HepG2 (cell line): ENCODE results near the gene RGS19. TPM values are rescaled to one million over a fixed set of nuclear protein-coding genes. Genes with fewer than 3 reads are reported as not detected.

ENCODE experiments used
- ATAC-seq: fragments of 200-7000 bp; cut with Tn5 transposase; 3 replicates; pipeline ENCODE4 v1.9.1; 2020; ENCODE audit warnings: mild to moderate bottlenecking, moderate library complexity
- BruUV-seq: library from RNA; stranded (reverse); fragments of 400-500 nt; replicated peaks from 2 replicates; lab custom pipeline; 2021; lab: Mats Ljungman, UMichigan
- CTCF ChIA-PET: fragments of 300-600 bp; formaldehyde crosslinking; extraction: SDS; loops from one replicate; lab custom pipeline; 2021; ENCODE audit warnings: low total read pairs, inconsistent platforms, low intra/inter-chr PET ratio; lab: Yijun Ruan, JAX
- POLR2A ChIA-PET: fragments of 350-600 bp; sonication (Branson Sonifier 250); formaldehyde crosslinking; loops from one replicate; lab custom pipeline; 2020; ENCODE audit warnings: antibody characterized with exemption, inconsistent platforms; lab: Yijun Ruan, JAX
- DNase-seq: peaks from one replicate; pipeline ENCODE4 v3.0.0-alpha.2; 2015; ENCODE audit warnings: low spot score
- FAIRE-seq: peaks from 3 replicates; lab custom pipeline; 2011; peaks lifted over from hg19 to GRCh38; lab: Jason Lieb, UNC
- H2AFZ ChIP-seq: one replicate; pipeline ENCODE4 v1.6.1; 2011; ENCODE audit warnings: low read length, inconsistent platforms
- H3K27ac ChIP-seq: fragments of 300-600 bp; 3 replicates; pipeline ENCODE4 v1.8.0; 2011; ENCODE audit warnings: mixed run types, mild to moderate bottlenecking, mixed read lengths, low read length, inconsistent platforms; ENCODE audit not compliant: insufficient read depth; ENCODE audit errors: extremely low read length
- H3K27me3 ChIP-seq, 2 experiments: fragments of 200-600 bp in 1 of 2; 2 replicates in 1 of 2; 3 replicates in 1 of 2; pipeline versions ENCODE4 v1.6.0 to v1.8.0; 2011; ENCODE audit warnings: low read length in 2 of 2, mild to moderate bottlenecking in 2 of 2, moderate library complexity in 2 of 2, inconsistent platforms in 1 of 2; ENCODE audit not compliant: insufficient read depth in 2 of 2, control insufficient read depth in 1 of 2
- H3K36me3 ChIP-seq, 2 experiments: fragments of 200-600 bp in 1 of 2; replicated peaks in 1 of 2; 2 replicates in 1 of 2; 3 replicates in 1 of 2; pipeline versions ENCODE4 v1.5.1 to v1.8.0; 2011; ENCODE audit warnings: low read length in 2 of 2, inconsistent platforms in 1 of 2; ENCODE audit not compliant: insufficient read depth in 2 of 2, control insufficient read depth in 1 of 2
- H3K4me1 ChIP-seq: 2 replicates; pipeline ENCODE4 v1.5.1; 2012; ENCODE audit warnings: low read length, inconsistent platforms; ENCODE audit not compliant: insufficient read depth
- H3K4me2 ChIP-seq: 2 replicates; pipeline ENCODE4 v1.6.0; 2011; ENCODE audit warnings: low read depth, low read length, inconsistent platforms
- H3K4me3 ChIP-seq, 3 experiments: fragments of 200-600 bp in 1 of 3; sonication (generic), shearing (Covaris generic) in 1 of 3; replicated peaks in 1 of 3; 2 replicates each; pipeline ENCODE4 v1.5.1; 2011 to 2016; ENCODE audit warnings: low read length in 3 of 3, inconsistent platforms in 2 of 3, low read depth in 2 of 3, mild to moderate bottlenecking in 2 of 3, control low read depth in 1 of 3, mixed read lengths in 1 of 3; ENCODE audit not compliant: insufficient read depth in 1 of 3
- H3K79me2 ChIP-seq: one replicate; pipeline ENCODE4 v1.6.1; 2011; ENCODE audit warnings: low read length, inconsistent platforms; ENCODE audit not compliant: insufficient read depth
- H3K9ac ChIP-seq: 2 replicates; pipeline ENCODE4 v1.6.0; 2011; ENCODE audit warnings: mild to moderate bottlenecking, low read depth, low read length, inconsistent platforms; ENCODE audit not compliant: insufficient read depth
- H3K9me3 ChIP-seq: 2 replicates; pipeline ENCODE4 v1.5.1; 2012; ENCODE audit warnings: mild to moderate bottlenecking, low read length
- H4K20me1 ChIP-seq: 2 replicates; pipeline ENCODE4 v1.6.0; 2011; ENCODE audit warnings: inconsistent platforms, mild to moderate bottlenecking, low read length, moderate library complexity; ENCODE audit not compliant: insufficient read depth
- ARID2 ChIP-seq: sonication (generic); formaldehyde crosslinking; IDR thresholded peaks from 2 replicates; pipeline ENCODE4 v1.8.1; 2022; ENCODE audit warnings: mild to moderate bottlenecking, missing genetic modification reagents, borderline replicate concordance
- BCL6 ChIP-seq: IDR thresholded peaks from 2 replicates; pipeline ENCODE4 v1.6.1; 2016; ENCODE audit warnings: missing genetic modification reagents, missing compliant biosample characterization
- BRF2 ChIP-seq: sonication (generic); formaldehyde crosslinking; IDR thresholded peaks from 2 replicates; pipeline ENCODE4 v1.8.1; 2022; ENCODE audit warnings: mild to moderate bottlenecking, missing genetic modification reagents
- CEBPB ChIP-seq: IDR thresholded peaks from 2 replicates; pipeline ENCODE4 v1.6.1; 2011; ENCODE audit warnings: low read depth, low read length, improper control_type of control experiment, borderline replicate concordance
- CENPT ChIP-seq: sonication (generic); formaldehyde crosslinking; IDR thresholded peaks from 2 replicates; pipeline ENCODE4 v1.8.0; 2022; ENCODE audit warnings: low read depth, mild to moderate bottlenecking, moderate library complexity, missing genetic modification reagents
- EED ChIP-seq: sonication (generic); formaldehyde crosslinking; IDR thresholded peaks from 2 replicates; pipeline ENCODE4 v1.5.0; 2020; ENCODE audit warnings: mild to moderate bottlenecking, missing genetic modification reagents
- NBN ChIP-seq: fragments of 450-650 bp; conservative IDR thresholded peaks from 2 replicates; pipeline ENCODE4 v1.6.1; 2017
- SRSF9 ChIP-seq: fragments of 200-400 bp; formaldehyde crosslinking; IDR thresholded peaks from 2 replicates; pipeline ENCODE4 v1.6.1; 2018; ENCODE audit warnings: borderline replicate concordance, mild to moderate bottlenecking, low read depth, low read length; ENCODE audit not compliant: insufficient read depth, poor library complexity, severe bottlenecking
- ZBTB8A ChIP-seq: sonication (generic); formaldehyde crosslinking; IDR thresholded peaks from 2 replicates; pipeline ENCODE4 v1.4.0; 2020; ENCODE audit warnings: mild to moderate bottlenecking, low read depth, missing genetic modification reagents, borderline replicate concordance
- ZNF136 ChIP-seq: sonication (generic); formaldehyde crosslinking; IDR thresholded peaks from 2 replicates; pipeline ENCODE4 v1.8.1; 2022; ENCODE audit warnings: low read depth, mild to moderate bottlenecking, moderate library complexity, missing genetic modification reagents
- ZNF33B ChIP-seq: sonication (generic); formaldehyde crosslinking; IDR thresholded peaks from 2 replicates; pipeline ENCODE4 v1.5.1; 2020; ENCODE audit warnings: mild to moderate bottlenecking, missing genetic modification reagents
- ZNF543 ChIP-seq: sonication (generic); formaldehyde crosslinking; IDR thresholded peaks from 2 replicates; pipeline ENCODE4 v1.4.0; 2020; ENCODE audit warnings: mild to moderate bottlenecking, missing genetic modification reagents
- ZNF772 ChIP-seq: sonication (generic); formaldehyde crosslinking; IDR thresholded peaks from 2 replicates; pipeline ENCODE4 v1.5.0; 2020; ENCODE audit warnings: mild to moderate bottlenecking, missing genetic modification reagents
- ZZZ3 ChIP-seq: sonication (generic); formaldehyde crosslinking; IDR thresholded peaks from 2 replicates; pipeline ENCODE4 v1.4.0; 2020; ENCODE audit warnings: missing genetic modification reagents, mild to moderate bottlenecking, borderline replicate concordance
- WGBS: methylation state at CpG from one replicate; pipeline ENCODE4 v1.1.6; 2017; ENCODE audit warnings: low lambda C conversion rate; 5-methylcytosine and 5-hydroxymethylcytosine counted together
- in situ Hi-C: cut with HindIII; loops from 2 replicates; pipeline ENCODE4 v1.10.0; 2017; ENCODE audit warnings: low pct_unique_long_range_greater_than_20kb; ENCODE audit not compliant: extremely low pct_ligation_motif_present
- intact Hi-C: fragments of 100-400 bp; cut with micrococcal nuclease; formaldehyde crosslinking; loops from one replicate; pipeline ENCODE4 v1.10.0; 2022; ENCODE audit not compliant: unreplicated experiment
- polyA plus RNA-seq, 8 experiments: library from polyadenylated mRNA; depleted of rRNA in 3 of 8; stranded (reverse) in 7 of 8; unstranded in 1 of 8; fragments of >200 nt; fragmentation: Illumina TruSeq in 4 of 8; extraction: Trizol in 4 of 8; gene quantifications; 2 replicates each; pipeline versions ENCODE4 v1.2.1 to v1.2.3, GENCODE V29; 2011 to 2016; ENCODE audit warnings: low read depth in 4 of 8, missing spikeins in 1 of 8, mixed read lengths in 1 of 8; ENCODE audit not compliant: insufficient read depth in 1 of 8
- total RNA-seq, 5 experiments: library from RNA; depleted of rRNA; stranded (reverse); fragments of >200 nt; fragmentation: Illumina TruSeq; extraction: Trizol; gene quantifications; 2 replicates each; pipeline ENCODE4 v1.2.3, GENCODE V29; 2016; ENCODE audit warnings: low read depth in 1 of 5
- TF ChIP-seq, protein P1 (sequence below): sonication (generic); formaldehyde crosslinking; IDR thresholded peaks from 2 replicates; pipeline ENCODE4 v1.9.0; 2021; ENCODE audit warnings: missing genetic modification reagents, borderline replicate concordance
- TF ChIP-seq, protein P2 (sequence below), 2 experiments: sonication (generic) in 1 of 2; formaldehyde crosslinking in 1 of 2; IDR thresholded peaks; 2 replicates each; pipeline versions ENCODE4 v1.4.0 to v1.6.1; 2016 to 2020; ENCODE audit warnings: borderline replicate concordance in 1 of 2, low read depth in 1 of 2, mild to moderate bottlenecking in 1 of 2, missing genetic modification reagents in 1 of 2

Gene RGS19
- total and polyA plus RNA-seq, 2 of the 13 experiments (the other 11 are each of a cell fraction or from before 2014, with no cell fraction given), result 10.7 to 11.9 TPM

DNA sequence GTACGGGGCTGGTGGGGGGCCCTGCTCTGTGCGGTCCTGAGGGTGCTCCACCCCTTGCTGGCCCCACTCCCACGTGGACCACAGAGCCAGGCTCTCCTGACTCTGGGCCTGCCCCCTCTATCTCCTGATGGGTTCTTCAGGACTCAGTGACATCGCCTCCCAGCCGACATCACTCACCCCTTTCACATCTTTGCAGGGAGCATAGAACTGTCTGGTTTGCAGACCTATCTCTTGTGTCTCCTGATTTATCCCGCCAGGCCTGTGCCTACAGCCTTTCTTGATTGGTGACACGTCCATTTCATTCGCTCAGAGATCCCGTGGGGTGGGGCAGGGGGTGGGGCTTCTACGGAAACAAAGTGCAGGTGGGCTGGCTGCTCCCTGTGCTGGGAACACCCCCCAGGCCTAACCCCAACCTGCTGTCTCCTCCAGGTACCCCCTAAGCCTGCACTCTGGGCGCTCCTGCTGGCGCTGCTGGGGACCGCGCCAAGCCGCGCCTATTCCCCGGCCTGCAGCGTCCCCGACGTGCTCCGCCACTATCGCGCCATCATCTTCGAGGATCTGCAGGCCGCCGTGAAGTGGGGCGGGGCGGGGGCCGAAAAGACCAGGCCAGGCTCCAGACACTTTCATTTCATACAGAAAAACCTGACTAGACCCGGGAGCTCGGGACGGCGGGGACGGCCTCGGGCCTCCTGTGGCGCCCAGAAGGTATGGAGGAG lies 41.7 kb downstream of the RGS19 start (continued):
- TF ChIP-seq ZNF772 (no peak), BRF2 (CRISPR knock-in tag) (no peak), NBN (no peak), SRSF9 (no peak), CENPT (CRISPR knock-in tag) (no peak), ZNF543 (CRISPR knock-in tag) (no peak), CEBPB (no peak), ZNF33B (CRISPR knock-in tag) (no peak), EED (CRISPR knock-in tag) (no peak)

GRCh38 chr20:64037199-64037497 lies 42.2 kb downstream of the RGS19 start:
- intact Hi-C loops, result loop anchor here (2.0 kb wide), 1 partner anchor 20 kb away; no protein-coding TSS in a partner anchor
- DNase-seq (no peak), ATAC-seq (0 out of 3 replicates have a peak, but pooled peaks have one; percentile 0), FAIRE-seq (no peak)
- H3K4me1 ChIP-seq, result peaks cover 63% of the 10 kb centered on the region
- peak overlapping the region; percentile 82 for H3K27ac ChIP-seq
- ChIA-PET CTCF (no interaction called here), POLR2A (interaction anchor here (0.8 to 10.1 kb wide), 8 partner anchors 9 to 379 kb away, joined by 3 to 252 read pairs (median 10); partner anchors contain the start of genes PRPF6, RTEL1, SAMD10 and SOX18)
- 16% methylated on average over 3 of the region's 3 CpGs for WGBS
- in situ Hi-C loops, result no loop called here
- peaks cover 18% of the 10 kb centered on the region for H3K79me2 ChIP-seq
- BruUV-seq, result no TSS peak
- no peak overlapping the region for H2AFZ ChIP-seq
- H4K20me1 ChIP-seq, result no peaks in the 10 kb centered on the region
- H3K9ac ChIP-seq, result peak overlapping the region; percentile 82
- peak overlapping the region; percentile 92 for H3K4me2 ChIP-seq
- peak overlapping the region; percentile 57 to 84 (median 71) for H3K4me3 ChIP-seq
- H3K27me3 ChIP-seq, result no peaks in the 10 kb centered on the region
- H3K36me3 ChIP-seq, result peaks cover 12 to 17% of the 10 kb centered on the region in 2 experiments
- no peaks in the 10 kb centered on the region for H3K9me3 ChIP-seq
- TF ChIP-seq ZZZ3 (CRISPR knock-in tag) (no peak), BCL6 (CRISPR knock-in tag) (no peak), ZBTB8A (CRISPR knock-in tag) (no peak), ZNF136 (CRISPR knock-in tag) (0 out of 2 replicates have a peak, but pooled peaks have one; percentile 12), ARID2 (CRISPR knock-in tag) (0 out of 2 replicates have a peak, but pooled peaks have one; percentile 42)
- TF ChIP-seq, protein P1, sequence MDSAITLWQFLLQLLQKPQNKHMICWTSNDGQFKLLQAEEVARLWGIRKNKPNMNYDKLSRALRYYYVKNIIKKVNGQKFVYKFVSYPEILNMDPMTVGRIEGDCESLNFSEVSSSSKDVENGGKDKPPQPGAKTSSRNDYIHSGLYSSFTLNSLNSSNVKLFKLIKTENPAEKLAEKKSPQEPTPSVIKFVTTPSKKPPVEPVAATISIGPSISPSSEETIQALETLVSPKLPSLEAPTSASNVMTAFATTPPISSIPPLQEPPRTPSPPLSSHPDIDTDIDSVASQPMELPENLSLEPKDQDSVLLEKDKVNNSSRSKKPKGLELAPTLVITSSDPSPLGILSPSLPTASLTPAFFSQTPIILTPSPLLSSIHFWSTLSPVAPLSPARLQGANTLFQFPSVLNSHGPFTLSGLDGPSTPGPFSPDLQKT (CRISPR knock-in tag), result no peak
- TF ChIP-seq, protein P2, sequence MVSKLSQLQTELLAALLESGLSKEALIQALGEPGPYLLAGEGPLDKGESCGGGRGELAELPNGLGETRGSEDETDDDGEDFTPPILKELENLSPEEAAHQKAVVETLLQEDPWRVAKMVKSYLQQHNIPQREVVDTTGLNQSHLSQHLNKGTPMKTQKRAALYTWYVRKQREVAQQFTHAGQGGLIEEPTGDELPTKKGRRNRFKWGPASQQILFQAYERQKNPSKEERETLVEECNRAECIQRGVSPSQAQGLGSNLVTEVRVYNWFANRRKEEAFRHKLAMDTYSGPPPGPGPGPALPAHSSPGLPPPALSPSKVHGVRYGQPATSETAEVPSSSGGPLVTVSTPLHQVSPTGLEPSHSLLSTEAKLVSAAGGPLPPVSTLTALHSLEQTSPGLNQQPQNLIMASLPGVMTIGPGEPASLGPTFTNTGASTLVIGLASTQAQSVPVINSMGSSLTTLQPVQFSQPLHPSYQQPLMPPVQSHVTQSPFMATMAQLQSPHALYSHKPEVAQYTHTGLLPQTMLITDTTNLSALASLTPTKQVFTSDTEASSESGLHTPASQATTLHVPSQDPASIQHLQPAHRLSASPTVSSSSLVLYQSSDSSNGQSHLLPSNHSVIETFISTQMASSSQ (IDR thresholded peaks at IDR 0.05; ENCODE audit: low read depth), result no peak
- TF ChIP-seq, protein P2 (CRISPR knock-in tag; IDR thresholded peaks at IDR 0.05; ENCODE audit: borderline replicate concordance), result 0 out of 2 replicates have a peak, but pooled peaks have one; percentile 19
